CD4-positive, CD25-positive, alpha-beta regulatory T cell (primary cell): ENCODE data around the gene PLA2G2C. TPM values are rescaled to one million over a fixed set of nuclear protein-coding genes. Genes with fewer than 3 reads are reported as not detected.
A peak's percentile ranks its signal among the peaks of the same experiment; 100 is the strongest.
"Not testable (repeated sequence)": the region's sequence is repeated elsewhere in the genome, so short reads cannot be mapped to it uniquely, and the experiment has no call there.

Experiments
- ATAC-seq, 2 donors: fragments of 150-1000 bp; cut with Tn5 transposase; one replicate each; pipeline ENCODE4 v1.10.0; 2021; ENCODE audit warnings: low read depth in 2 of 2, moderate number of reproducible peaks in 2 of 2, moderate library complexity in 1 of 2
- DNase-seq, 3 donors: peaks; one replicate each; pipeline versions ENCODE4 v3.0.0 to v3.0.0-alpha.2; 2012 to 2022; ENCODE audit warnings: mixed read lengths in 1 of 3
- H3K27ac ChIP-seq: one replicate; pipeline ENCODE4 v1.7.0; 2013; ENCODE audit warnings: mild to moderate bottlenecking, low read length; ENCODE audit not compliant: insufficient read depth, poor library complexity, severe bottlenecking
- H3K27me3 ChIP-seq: one replicate; pipeline ENCODE4 v1.7.0; 2013; ENCODE audit warnings: low read length; ENCODE audit not compliant: control insufficient read depth, insufficient read depth
- H3K36me3 ChIP-seq: one replicate; pipeline ENCODE4 v1.7.0; 2013; ENCODE audit warnings: mild to moderate bottlenecking, low read length, moderate library complexity; ENCODE audit not compliant: control insufficient read depth, insufficient read depth
- H3K4me1 ChIP-seq: 2 replicates; pipeline ENCODE4 v1.7.0; 2013; ENCODE audit warnings: mild to moderate bottlenecking, low read length; ENCODE audit not compliant: insufficient read depth, control insufficient read depth, poor library complexity, severe bottlenecking
- H3K4me3 ChIP-seq: one replicate; pipeline ENCODE4 v1.7.0; 2013; ENCODE audit warnings: low read depth, mild to moderate bottlenecking, low read length, moderate library complexity
- H3K9me3 ChIP-seq, 2 experiments: 1 replicate in 1 of 2; 2 replicates in 1 of 2; pipeline ENCODE4 v1.7.0; 2013; ENCODE audit warnings: low read length in 2 of 2, mild to moderate bottlenecking in 1 of 2, moderate library complexity in 1 of 2; ENCODE audit not compliant: control insufficient read depth in 2 of 2
- H3K27ac Mint-ChIP-seq, 3 donors: one replicate each; pipeline ENCODE4 v1.8.0; 2020 to 2022; ENCODE audit warnings: mild to moderate bottlenecking in 3 of 3, mixed read lengths in 3 of 3, moderate library complexity in 2 of 3
- H3K27me3 Mint-ChIP-seq: one replicate; pipeline ENCODE4 v1.8.0; 2022; ENCODE audit warnings: mild to moderate bottlenecking, mixed read lengths
- H3K36me3 Mint-ChIP-seq: one replicate; pipeline ENCODE4 v1.8.0; 2020; ENCODE audit warnings: mixed read lengths
- H3K4me1 Mint-ChIP-seq, 4 donors: one replicate each; pipeline ENCODE4 v1.8.0; 2020 to 2022; ENCODE audit warnings: mixed read lengths in 4 of 4, mild to moderate bottlenecking in 1 of 4
- H3K4me3 Mint-ChIP-seq, 4 donors: one replicate each; pipeline ENCODE4 v1.8.0; 2020 to 2022; ENCODE audit warnings: mild to moderate bottlenecking in 4 of 4, mixed read lengths in 4 of 4, moderate library complexity in 3 of 4
- H3K9me3 Mint-ChIP-seq, 7 donors: one replicate each; pipeline ENCODE4 v1.8.0; 2020 to 2022; ENCODE audit warnings: mixed read lengths in 7 of 7, mild to moderate bottlenecking in 3 of 7, moderate library complexity in 2 of 7
- polyA plus RNA-seq, 4 donors: library from polyadenylated mRNA; unstranded; fragments of 300-500 nt; fragmentation: Illumina TruSeq; gene quantifications; one replicate each; pipeline ENCODE4 v1.2.3, GENCODE V29; 2021
- total RNA-seq: library from RNA; stranded (reverse); gene quantifications from one replicate; pipeline ENCODE4 v1.2.3, GENCODE V29; 2022

Gene PLA2G2C
- total and polyA plus RNA-seq, 5 donors from 2014 or later, result not detected

DNA sequence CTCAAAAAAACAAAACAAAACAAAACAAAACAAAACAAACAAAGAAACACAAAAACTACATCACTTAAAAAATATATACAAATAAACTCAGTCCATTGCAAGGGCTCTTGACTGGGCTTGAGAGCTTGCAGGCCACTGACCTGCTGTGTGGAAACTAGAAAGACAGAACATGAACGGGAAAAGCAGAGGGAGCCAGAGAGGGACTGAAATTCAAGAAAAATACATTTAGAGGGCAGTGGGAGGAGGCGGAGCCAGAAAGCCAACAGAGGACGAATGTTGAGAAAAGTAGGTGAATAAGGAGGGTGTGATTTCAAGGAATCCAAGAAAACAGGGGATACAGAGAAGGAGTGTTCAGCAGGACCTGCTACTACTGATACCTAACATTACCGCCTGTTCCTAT lies 41.4 kb upstream of the PLA2G2C start:
- no peak for DNase-seq
- Histone ChIP-seq H3K27me3 (peaks cover 11% of the 10 kb centered on the region), H3K9me3 (no peaks in the 10 kb centered on the region), H3K36me3 (no peaks in the 10 kb centered on the region), H3K27ac (no peak overlapping the region), H3K4me1 (no peaks in the 10 kb centered on the region), H3K4me3 (no peak overlapping the region)
- H3K27me3 Mint-ChIP-seq, result peaks cover 69% of the 10 kb centered on the region
- no peaks in the 10 kb centered on the region for H3K9me3 Mint-ChIP-seq
- H3K27ac Mint-ChIP-seq, result no peak overlapping the region
- no peaks in the 10 kb centered on the region for H3K36me3 Mint-ChIP-seq
- no peaks in the 10 kb centered on the region for H3K4me1 Mint-ChIP-seq
- no peak for ATAC-seq
- H3K4me3 Mint-ChIP-seq, result no peak overlapping the region

- Histone ChIP-seq H3K9me3 (no peaks in the 10 kb centered on the region), H3K4me3 (no peak overlapping the region), H3K27ac (no peak overlapping the region), H3K4me1 (no peaks in the 10 kb centered on the region), H3K36me3 (no peaks in the 10 kb centered on the region), H3K27me3 (peaks cover 9% of the 10 kb centered on the region)
- no peaks in the 10 kb centered on the region for H3K9me3 Mint-ChIP-seq
- peaks cover 85% of the 10 kb centered on the region for H3K27me3 Mint-ChIP-seq
- no peak for DNase-seq
- ATAC-seq, result no peak
- H3K27ac Mint-ChIP-seq, result no peak overlapping the region
- no peaks in the 10 kb centered on the region for H3K36me3 Mint-ChIP-seq
- no peak overlapping the region for H3K4me3 Mint-ChIP-seq
- H3K4me1 Mint-ChIP-seq, result no peaks in the 10 kb centered on the region
These were observed 38.2 kb upstream of the PLA2G2C start for GRCh38 chr1:20224546-20224945.

DNA sequence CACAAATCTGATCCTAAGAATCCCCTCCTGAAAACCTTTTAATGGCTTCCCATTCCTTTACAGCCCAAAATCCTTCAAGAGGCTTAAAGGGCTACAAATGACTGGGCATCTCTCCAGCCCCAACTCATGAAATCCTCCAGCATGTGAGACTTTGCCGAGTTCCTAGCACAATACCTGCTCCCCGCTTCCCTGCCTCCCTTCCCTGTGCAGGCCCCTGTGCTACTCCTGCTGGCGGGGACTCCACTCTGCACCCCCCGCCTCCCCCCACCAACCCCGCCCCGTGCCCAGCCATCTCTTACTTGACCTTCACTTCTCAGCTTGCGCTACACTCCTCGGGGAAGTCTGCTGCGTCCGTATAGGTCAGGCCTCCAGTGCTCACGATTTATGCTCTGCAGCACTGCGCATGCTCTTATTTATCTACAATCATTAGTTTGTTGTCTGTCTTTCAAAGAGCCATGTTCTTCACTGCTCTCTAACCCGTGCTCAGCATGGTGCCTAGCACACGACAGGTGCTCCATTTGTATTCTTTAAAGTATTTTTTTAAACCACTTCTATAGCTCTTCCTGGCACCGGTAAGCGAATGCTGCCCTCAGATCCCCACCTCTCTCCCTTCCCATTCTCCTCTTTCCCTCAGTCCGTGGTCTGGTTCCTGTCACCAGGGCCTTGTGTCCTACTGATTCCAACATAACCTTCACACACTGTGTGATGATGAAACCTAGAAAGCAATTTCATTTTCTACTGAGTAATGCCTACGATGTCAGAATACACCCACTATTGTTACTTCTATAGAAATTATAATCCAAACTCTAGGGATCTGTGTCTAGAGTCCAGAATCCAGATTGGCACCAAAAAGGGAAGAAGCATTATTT lies 37.5 kb upstream of the PLA2G2C start:
- no peaks in the 10 kb centered on the region for H3K9me3 ChIP-seq
- no peaks in the 10 kb centered on the region for H3K9me3 Mint-ChIP-seq
- peaks cover 88% of the 10 kb centered on the region for H3K27me3 Mint-ChIP-seq
- no peaks in the 10 kb centered on the region for H3K36me3 ChIP-seq
- H3K4me1 Mint-ChIP-seq, result no peaks in the 10 kb centered on the region
- H3K4me3 Mint-ChIP-seq, result peak overlapping the region in 1 of 4 donors; percentile 34
- no peaks in the 10 kb centered on the region for H3K36me3 Mint-ChIP-seq
- H3K27me3 ChIP-seq, result peaks cover 9% of the 10 kb centered on the region
- DNase-seq, result no peak
- no peak overlapping the region for H3K27ac ChIP-seq
- no peak for ATAC-seq
- no peak overlapping the region for H3K4me3 ChIP-seq
- H3K4me1 ChIP-seq, result no peaks in the 10 kb centered on the region
- no peak overlapping the region for H3K27ac Mint-ChIP-seq

- Mint-ChIP-seq H3K9me3 (no peaks in the 10 kb centered on the region), H3K27me3 (peaks cover 85% of the 10 kb centered on the region), H3K36me3 (no peaks in the 10 kb centered on the region), H3K4me3 (no peak overlapping the region), H3K4me1 (no peaks in the 10 kb centered on the region), H3K27ac (no peak overlapping the region)
- DNase-seq, result no peak
- H3K27me3 ChIP-seq, result peaks cover 9% of the 10 kb centered on the region
- H3K4me3 ChIP-seq, result no peak overlapping the region
- H3K9me3 ChIP-seq, result no peaks in the 10 kb centered on the region
- ATAC-seq, result no peak
- no peaks in the 10 kb centered on the region for H3K4me1 ChIP-seq
- no peak overlapping the region for H3K27ac ChIP-seq
- no peaks in the 10 kb centered on the region for H3K36me3 ChIP-seq
These were observed 36.8 kb upstream of the PLA2G2C start for GRCh38 chr1:20223106-20223505.

DNA sequence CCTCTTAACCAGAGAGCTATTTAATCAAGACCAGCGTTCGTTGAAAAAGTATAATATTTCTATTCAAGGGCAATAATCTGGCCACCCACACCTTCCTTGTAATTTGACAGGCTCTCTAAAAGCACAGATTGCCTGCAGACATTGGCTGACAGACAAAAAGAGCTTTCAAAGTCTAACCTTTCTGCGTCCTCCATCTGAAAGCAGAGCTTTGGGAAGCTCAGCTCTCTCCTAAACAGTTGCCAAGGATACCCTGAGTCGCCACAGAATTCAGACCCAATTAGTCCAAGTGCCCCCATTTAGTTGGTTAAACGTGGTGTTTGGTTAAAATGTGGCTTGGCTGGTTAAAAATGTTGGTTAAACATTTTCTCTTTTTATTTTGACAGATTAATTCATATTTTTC lies 33.7 kb upstream of the PLA2G2C start:
- no peak overlapping the region for H3K27ac ChIP-seq
- Mint-ChIP-seq H3K4me3 (no peak overlapping the region), H3K27ac (no peak overlapping the region), H3K4me1 (no peaks in the 10 kb centered on the region), H3K27me3 (peaks cover 74% of the 10 kb centered on the region), H3K36me3 (no peaks in the 10 kb centered on the region), H3K9me3 (peaks cover 0 to 2% (median 0%) of the 10 kb centered on the region in 7 donors)
- no peak overlapping the region for H3K4me3 ChIP-seq
- H3K36me3 ChIP-seq, result no peaks in the 10 kb centered on the region
- DNase-seq (no peak), ATAC-seq (no peak)
- H3K4me1 ChIP-seq, result no peaks in the 10 kb centered on the region
- no peaks in the 10 kb centered on the region for H3K9me3 ChIP-seq
- H3K27me3 ChIP-seq, result peaks cover 9% of the 10 kb centered on the region

- not testable (repeated sequence) for H3K9me3 Mint-ChIP-seq, H3K27ac Mint-ChIP-seq, H3K27ac ChIP-seq, DNase-seq, H3K27me3 ChIP-seq, H3K4me3 ChIP-seq, H3K4me3 Mint-ChIP-seq, H3K4me1 Mint-ChIP-seq, H3K36me3 Mint-ChIP-seq, H3K4me1 ChIP-seq, H3K36me3 ChIP-seq, ATAC-seq, H3K9me3 ChIP-seq
- H3K27me3 Mint-ChIP-seq, result peaks cover 74% of the 10 kb centered on the region
These were observed 32.7 kb upstream of the PLA2G2C start for GRCh38 chr1:20219053-20219452.

DNA sequence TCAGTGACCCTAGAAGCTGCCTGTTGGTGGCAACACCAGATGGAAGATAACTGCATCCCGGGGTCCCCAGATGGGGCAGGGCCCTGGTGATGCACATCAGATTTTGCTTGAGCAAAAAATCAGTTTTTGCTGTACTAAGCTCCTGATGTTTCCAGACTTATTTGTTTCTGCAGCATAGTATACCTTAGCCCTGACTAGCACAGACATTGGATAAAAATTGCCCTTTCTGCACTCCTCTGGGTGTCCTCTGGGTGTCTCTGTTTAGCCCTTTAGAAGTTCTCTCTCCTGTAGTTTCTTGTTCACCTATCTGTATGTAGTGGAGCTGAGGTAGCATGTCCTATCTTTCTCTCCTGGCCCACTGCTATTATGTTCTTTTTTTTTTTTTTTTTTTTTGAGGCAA lies 30.3 kb upstream of the PLA2G2C start:
- peaks cover 65% of the 10 kb centered on the region for H3K27me3 Mint-ChIP-seq
- no peak overlapping the region for H3K4me3 Mint-ChIP-seq
- Histone ChIP-seq H3K4me3 (no peak overlapping the region), H3K4me1 (peaks cover 9% of the 10 kb centered on the region), H3K36me3 (no peaks in the 10 kb centered on the region), H3K27ac (no peak overlapping the region), H3K9me3 (no peaks in the 10 kb centered on the region), H3K27me3 (peaks cover 10% of the 10 kb centered on the region)
- ATAC-seq (peak in 1 of 2 donors; percentile 54), DNase-seq (peak in 1 of 3 donors; percentile 39)
- H3K27ac Mint-ChIP-seq, result no peak overlapping the region
- no peaks in the 10 kb centered on the region for H3K36me3 Mint-ChIP-seq
- peaks cover 0 to 7% (median under 1%) of the 10 kb centered on the region in 4 donors for H3K4me1 Mint-ChIP-seq
- peaks cover 0 to 2% (median 0%) of the 10 kb centered on the region in 7 donors for H3K9me3 Mint-ChIP-seq

DNA sequence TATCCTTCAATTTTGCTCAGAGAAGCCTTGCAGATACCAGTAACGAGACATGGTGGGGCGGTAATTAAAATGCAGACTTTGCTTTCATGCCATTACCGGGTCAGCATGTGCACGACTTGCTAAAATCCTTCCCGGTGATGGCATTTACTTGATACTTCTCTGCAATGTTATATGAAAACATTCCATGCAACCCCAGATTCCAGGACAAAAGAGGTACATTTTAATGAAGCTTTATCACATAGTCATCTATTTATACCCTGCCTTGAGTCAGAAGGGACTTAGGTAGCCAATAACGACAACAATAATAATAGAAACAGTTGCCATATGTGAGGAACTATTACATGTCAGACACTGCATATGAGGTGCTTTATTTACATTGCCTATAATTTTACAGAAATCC lies 29.4 kb upstream of the PLA2G2C start:
- Mint-ChIP-seq H3K27me3 (peaks cover 57% of the 10 kb centered on the region), H3K36me3 (no peaks in the 10 kb centered on the region), H3K9me3 (peaks cover 0 to 2% (median 0%) of the 10 kb centered on the region in 7 donors), H3K27ac (no peak overlapping the region), H3K4me3 (no peak overlapping the region), H3K4me1 (peaks cover 0 to 8% (median under 1%) of the 10 kb centered on the region in 4 donors)
- peaks cover 10% of the 10 kb centered on the region for H3K27me3 ChIP-seq
- no peak for DNase-seq
- peaks cover 9% of the 10 kb centered on the region for H3K4me1 ChIP-seq
- H3K27ac ChIP-seq, result no peak overlapping the region
- ATAC-seq, result no peak
- no peak overlapping the region for H3K4me3 ChIP-seq
- H3K9me3 ChIP-seq, result no peaks in the 10 kb centered on the region
- no peaks in the 10 kb centered on the region for H3K36me3 ChIP-seq
